ENCODE measurements around the gene RELL1. TPM values are rescaled to one million over a fixed set of nuclear protein-coding genes. Genes with fewer than 3 reads are reported as not detected.

Gene RELL1
- total RNA-seq, 1 donor from 2014 or later: 23.1 TPM

GRCh38 chr4:37667197-37668100 is 18.7 kb downstream of the RELL1 start:
- H3K4me3 ChIP-seq (ENCODE audit: insufficient read depth, low read depth, low read length): no peak overlapping the region
- peaks cover 41% of the 10 kb centered on the region for H3K4me1 Mint-ChIP-seq (ENCODE audit: low read depth, unreplicated experiment)
- H3K4me3 Mint-ChIP-seq (ENCODE audit: unreplicated experiment): no peak overlapping the region
- peaks cover 8% of the 10 kb centered on the region for H3K79me2 ChIP-seq (ENCODE audit: insufficient read depth, low read length)
- peak overlapping the region; percentile 64 for H3K27ac Mint-ChIP-seq (ENCODE audit: unreplicated experiment)
- no peak for TF ChIP-seq CTCF (IDR thresholded peaks at IDR 0.05; ENCODE audit: insufficient read depth, low read depth, low read length)
- no peak for TF ChIP-seq EZH2 (IDR thresholded peaks at IDR 0.05; ENCODE audit: insufficient read depth, low read length)
- H3K9ac ChIP-seq (ENCODE audit: low read length): peak overlapping the region; percentile 2
- no peaks in the 10 kb centered on the region for H3K27me3 ChIP-seq (ENCODE audit: insufficient read depth, low read length)
- no peaks in the 10 kb centered on the region for H4K20me1 ChIP-seq (ENCODE audit: insufficient read depth, low read length)
- H3K9me3 Mint-ChIP-seq (ENCODE audit: unreplicated experiment): no peaks in the 10 kb centered on the region
- no peak overlapping the region for H2AFZ ChIP-seq (ENCODE audit: low read depth, low read length)
- FAIRE-seq: no peak
- DNase-seq (ENCODE audit: low read depth): no peak
- peak overlapping the region; percentile 22 for H3K27ac ChIP-seq (ENCODE audit: low read depth, low read length)
- no peaks in the 10 kb centered on the region for H3K27me3 Mint-ChIP-seq (ENCODE audit: low read depth, unreplicated experiment)
- H3K36me3 ChIP-seq (ENCODE audit: insufficient read depth, low read length): no peaks in the 10 kb centered on the region
- H3K4me2 ChIP-seq (ENCODE audit: low read length): peak overlapping the region; percentile 63
- H3K9me3 ChIP-seq (ENCODE audit: insufficient read depth, low read depth, low read length): no peaks in the 10 kb centered on the region
- H3K36me3 Mint-ChIP-seq (ENCODE audit: low read depth, unreplicated experiment): no peaks in the 10 kb centered on the region
- peaks cover 37% of the 10 kb centered on the region for H3K4me1 ChIP-seq (ENCODE audit: insufficient read depth, low read length)

- Mint-ChIP-seq H3K27me3 (ENCODE audit: low read depth, unreplicated experiment) (no peaks in the 10 kb centered on the region), H3K4me1 (ENCODE audit: low read depth, unreplicated experiment) (peaks cover 49% of the 10 kb centered on the region), H3K4me3 (ENCODE audit: unreplicated experiment) (no peak overlapping the region), H3K9me3 (ENCODE audit: unreplicated experiment) (no peaks in the 10 kb centered on the region), H3K27ac (ENCODE audit: unreplicated experiment) (peak overlapping the region; percentile 64), H3K36me3 (ENCODE audit: low read depth, unreplicated experiment) (no peaks in the 10 kb centered on the region)
- Histone ChIP-seq H3K27me3 (ENCODE audit: insufficient read depth, low read length) (no peaks in the 10 kb centered on the region), H3K4me3 (ENCODE audit: insufficient read depth, low read depth, low read length) (no peak overlapping the region), H3K4me2 (ENCODE audit: low read length) (peak overlapping the region; percentile 63), H3K9me3 (ENCODE audit: insufficient read depth, low read depth, low read length) (no peaks in the 10 kb centered on the region), H3K36me3 (ENCODE audit: insufficient read depth, low read length) (no peaks in the 10 kb centered on the region), H3K27ac (ENCODE audit: low read depth, low read length) (peak overlapping the region; percentile 22), H4K20me1 (ENCODE audit: insufficient read depth, low read length) (no peaks in the 10 kb centered on the region), H3K79me2 (ENCODE audit: insufficient read depth, low read length) (peaks cover 8% of the 10 kb centered on the region), H3K4me1 (ENCODE audit: insufficient read depth, low read length) (peaks cover 45% of the 10 kb centered on the region), H2AFZ (ENCODE audit: low read depth, low read length) (no peak overlapping the region), H3K9ac (ENCODE audit: low read length) (peak overlapping the region; percentile 2)
- DNase-seq (ENCODE audit: low read depth): peak; percentile 91
- peak; percentile 50 for FAIRE-seq
- TF ChIP-seq CTCF (IDR thresholded peaks at IDR 0.05; ENCODE audit: insufficient read depth, low read depth, low read length) (peak; percentile 13), EZH2 (IDR thresholded peaks at IDR 0.05; ENCODE audit: insufficient read depth, low read length) (no peak)
Measured at GRCh38 chr4:37666625-37667071, 19.5 kb downstream of the RELL1 start.
